ENCODE data around the gene FAIM. TPM values are rescaled to one million over a fixed set of nuclear protein-coding genes. Genes with fewer than 3 reads are reported as not detected.
"Not testable (repeated sequence)": the region's sequence is repeated elsewhere in the genome, so short reads cannot be mapped to it uniquely, and the experiment has no call there.

The FAIM gene
- total RNA-seq, 2 experiments from 2014 or later: 2.0 TPM; not detected in 1

DNA sequence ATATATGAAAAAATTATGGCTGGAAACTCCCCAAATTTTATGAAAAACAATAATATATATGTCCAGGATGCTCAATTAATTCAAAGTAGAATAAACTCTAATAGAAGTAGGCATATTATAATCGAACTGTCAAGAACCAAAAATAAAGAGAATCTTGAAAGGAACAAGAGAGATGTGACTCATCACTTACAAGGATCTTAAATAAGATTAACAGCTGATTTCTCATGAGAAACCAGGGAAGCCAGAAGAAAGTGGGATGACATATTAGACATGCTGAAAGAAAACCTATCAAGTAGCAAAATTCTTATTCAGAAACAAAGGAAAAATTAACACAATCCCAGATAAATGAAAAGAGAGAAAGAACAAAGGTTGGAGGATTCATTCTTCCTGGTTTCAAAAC, 66.8 kb downstream of the FAIM start:
- ChIA-PET CTCF (ENCODE audit: unreplicated experiment) (no interaction called here), POLR2A (no interaction called here)
- Histone ChIP-seq H4K20me1 (ENCODE audit: insufficient read depth, low read length) (no peaks in the 10 kb centered on the region), H3K4me2 (ENCODE audit: low read length) (no peak overlapping the region), H3K36me3 (ENCODE audit: insufficient read depth, low read length) (peaks cover 37% of the 10 kb centered on the region), H3K4me1 (ENCODE audit: insufficient read depth, low read length, poor library complexity, severe bottlenecking) (no peaks in the 10 kb centered on the region), H3K9me3 (ENCODE audit: low read length) (peaks cover 18% of the 10 kb centered on the region), H3K79me2 (ENCODE audit: insufficient read depth, low read depth, low read length) (no peaks in the 10 kb centered on the region), H3K9me2 (ENCODE audit: insufficient read depth, low read length) (no peaks in the 10 kb centered on the region), H3K27ac (ENCODE audit: low read depth, low read length, poor library complexity, severe bottlenecking) (no peak overlapping the region), H2AFZ (ENCODE audit: low read length) (no peak overlapping the region), H3K4me3 (ENCODE audit: low read depth, low read length, poor library complexity, severe bottlenecking) (no peak overlapping the region)
- intact Hi-C loops (cut with micrococcal nuclease; ENCODE audit: unreplicated experiment): no loop called here
- DNase-seq (ENCODE audit: low spot score): peak; percentile 4
- TF ChIP-seq, protein P1, sequence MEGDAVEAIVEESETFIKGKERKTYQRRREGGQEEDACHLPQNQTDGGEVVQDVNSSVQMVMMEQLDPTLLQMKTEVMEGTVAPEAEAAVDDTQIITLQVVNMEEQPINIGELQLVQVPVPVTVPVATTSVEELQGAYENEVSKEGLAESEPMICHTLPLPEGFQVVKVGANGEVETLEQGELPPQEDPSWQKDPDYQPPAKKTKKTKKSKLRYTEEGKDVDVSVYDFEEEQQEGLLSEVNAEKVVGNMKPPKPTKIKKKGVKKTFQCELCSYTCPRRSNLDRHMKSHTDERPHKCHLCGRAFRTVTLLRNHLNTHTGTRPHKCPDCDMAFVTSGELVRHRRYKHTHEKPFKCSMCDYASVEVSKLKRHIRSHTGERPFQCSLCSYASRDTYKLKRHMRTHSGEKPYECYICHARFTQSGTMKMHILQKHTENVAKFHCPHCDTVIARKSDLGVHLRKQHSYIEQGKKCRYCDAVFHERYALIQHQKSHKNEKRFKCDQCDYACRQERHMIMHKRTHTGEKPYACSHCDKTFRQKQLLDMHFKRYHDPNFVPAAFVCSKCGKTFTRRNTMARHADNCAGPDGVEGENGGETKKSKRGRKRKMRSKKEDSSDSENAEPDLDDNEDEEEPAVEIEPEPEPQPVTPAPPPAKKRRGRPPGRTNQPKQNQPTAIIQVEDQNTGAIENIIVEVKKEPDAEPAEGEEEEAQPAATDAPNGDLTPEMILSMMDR (conservative IDR thresholded peaks at IDR 0.05; ENCODE audit: low read length): no peak
- no peak for TF ChIP-seq EZH2phosphoT487 (IDR thresholded peaks at IDR 0.05; ENCODE audit: borderline replicate concordance, low read depth, low read length)
- BruUV-seq (replicated peaks): no TSS peak

GRCh38 chr3:138678086-138678485, 69.5 kb downstream of the FAIM start:
- H3K9me2 ChIP-seq (ENCODE audit: insufficient read depth, low read length): no peaks in the 10 kb centered on the region
- H3K79me2 ChIP-seq (ENCODE audit: insufficient read depth, low read depth, low read length): no peaks in the 10 kb centered on the region
- no TSS peak for BruUV-seq (replicated peaks)
- H3K4me2 ChIP-seq (ENCODE audit: low read length): no peak overlapping the region
- H4K20me1 ChIP-seq (ENCODE audit: insufficient read depth, low read length): no peaks in the 10 kb centered on the region
- no peak overlapping the region for H2AFZ ChIP-seq (ENCODE audit: low read length)
- CTCF ChIA-PET (ENCODE audit: unreplicated experiment): interaction anchor here (0.7 to 1.7 kb wide), 2 partner anchors 237 to 246 kb away, joined by 3 to 4 read pairs; no protein-coding TSS in a partner anchor
- no peaks in the 10 kb centered on the region for H3K4me1 ChIP-seq (ENCODE audit: insufficient read depth, low read length, poor library complexity, severe bottlenecking)
- no peak overlapping the region for H3K4me3 ChIP-seq (ENCODE audit: low read depth, low read length, poor library complexity, severe bottlenecking)
- no peak for DNase-seq (ENCODE audit: low spot score)
- intact Hi-C loops (cut with micrococcal nuclease; ENCODE audit: unreplicated experiment): no loop called here
- TF ChIP-seq, protein P1 (conservative IDR thresholded peaks at IDR 0.05; ENCODE audit: low read length): no peak
- TF ChIP-seq EZH2phosphoT487 (IDR thresholded peaks at IDR 0.05; ENCODE audit: borderline replicate concordance, low read depth, low read length): no peak
- POLR2A ChIA-PET: interaction anchor here (1.3 to 2.2 kb wide), 3 partner anchors 9 to 88 kb away, joined by 3 to 12 read pairs (median 5); no protein-coding TSS in a partner anchor
- H3K27ac ChIP-seq (ENCODE audit: low read depth, low read length, poor library complexity, severe bottlenecking): no peak overlapping the region
- H3K9me3 ChIP-seq (ENCODE audit: low read length): peaks cover 18% of the 10 kb centered on the region
- H3K36me3 ChIP-seq (ENCODE audit: insufficient read depth, low read length): peaks cover 35% of the 10 kb centered on the region

- CTCF ChIA-PET (ENCODE audit: unreplicated experiment): interaction anchor here (1.7 kb wide), 1 partner anchor 237 kb away, joined by 4 read pairs; no protein-coding TSS in a partner anchor
- Histone ChIP-seq H3K4me1 (ENCODE audit: insufficient read depth, low read length, poor library complexity, severe bottlenecking) (no peaks in the 10 kb centered on the region), H2AFZ (ENCODE audit: low read length) (no peak overlapping the region), H3K36me3 (ENCODE audit: insufficient read depth, low read length) (peaks cover 35% of the 10 kb centered on the region), H3K9me3 (ENCODE audit: low read length) (peaks cover 18% of the 10 kb centered on the region), H3K27ac (ENCODE audit: low read depth, low read length, poor library complexity, severe bottlenecking) (no peak overlapping the region), H3K9me2 (ENCODE audit: insufficient read depth, low read length) (no peaks in the 10 kb centered on the region), H3K79me2 (ENCODE audit: insufficient read depth, low read depth, low read length) (no peaks in the 10 kb centered on the region), H3K4me2 (ENCODE audit: low read length) (no peak overlapping the region), H4K20me1 (ENCODE audit: insufficient read depth, low read length) (no peaks in the 10 kb centered on the region), H3K4me3 (ENCODE audit: low read depth, low read length, poor library complexity, severe bottlenecking) (no peak overlapping the region)
- TF ChIP-seq, protein P1 (conservative IDR thresholded peaks at IDR 0.05; ENCODE audit: low read length): no peak
- no peak for TF ChIP-seq EZH2phosphoT487 (IDR thresholded peaks at IDR 0.05; ENCODE audit: borderline replicate concordance, low read depth, low read length)
- BruUV-seq (replicated peaks): no TSS peak
- DNase-seq (ENCODE audit: low spot score): no peak
- intact Hi-C loops (cut with micrococcal nuclease; ENCODE audit: unreplicated experiment): no loop called here
- POLR2A ChIA-PET: interaction anchor here (1.0 to 2.2 kb wide), 6 partner anchors 8 to 89 kb away, joined by 3 to 12 read pairs (median 4); no protein-coding TSS in a partner anchor
Observed at GRCh38 chr3:138678874-138679392, 70.4 kb downstream of the FAIM start.

DNA sequence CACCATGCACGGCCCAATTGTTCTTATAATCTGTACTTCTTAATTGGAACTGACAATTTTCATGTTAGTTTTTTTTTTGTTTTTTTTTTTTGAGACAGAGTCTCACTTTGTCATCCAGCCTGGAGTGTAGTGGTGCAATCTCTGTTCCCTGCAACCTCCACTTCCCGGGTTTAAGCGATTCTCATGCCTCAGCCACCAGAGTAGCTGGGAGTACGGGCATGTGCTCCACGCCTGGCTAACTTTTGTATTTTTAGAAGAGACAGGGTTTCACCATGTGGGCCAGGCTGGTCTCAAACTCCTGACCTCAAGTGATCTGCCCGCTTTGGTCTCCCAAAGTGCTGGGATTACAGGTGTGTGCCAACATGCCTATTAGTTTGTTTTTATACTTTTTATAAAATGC, 72.4 kb downstream of the FAIM start:
- intact Hi-C loops (cut with micrococcal nuclease; ENCODE audit: unreplicated experiment): loop anchor here (10.0 kb wide), 1 partner anchor 496 kb away; the partner anchor contains the start of gene ARMC8
- BruUV-seq (replicated peaks); H3K79me2 ChIP-seq (ENCODE audit: insufficient read depth, low read depth, low read length); CTCF ChIA-PET (ENCODE audit: unreplicated experiment); H3K9me2 ChIP-seq (ENCODE audit: insufficient read depth, low read length); H4K20me1 ChIP-seq (ENCODE audit: insufficient read depth, low read length); H3K4me2 ChIP-seq (ENCODE audit: low read length); H3K4me3 ChIP-seq (ENCODE audit: low read depth, low read length, poor library complexity, severe bottlenecking); H3K4me1 ChIP-seq (ENCODE audit: insufficient read depth, low read length, poor library complexity, severe bottlenecking); H3K27ac ChIP-seq (ENCODE audit: low read depth, low read length, poor library complexity, severe bottlenecking); H2AFZ ChIP-seq (ENCODE audit: low read length); DNase-seq (ENCODE audit: low spot score): not testable (repeated sequence)
- POLR2A ChIA-PET: interaction anchor here (0.7 kb wide), 1 partner anchor 20 kb away, joined by 3 read pairs; no protein-coding TSS in a partner anchor
- Histone ChIP-seq H3K9me3 (ENCODE audit: low read length) (peaks cover 12% of the 10 kb centered on the region; the same call in 1 of the 2 replicates), H3K36me3 (ENCODE audit: insufficient read depth, low read length) (peaks cover 24% of the 10 kb centered on the region)
